ENCODE data around the gene TMEM45B. TPM values are rescaled to one million over a fixed set of nuclear protein-coding genes. Genes with fewer than 3 reads are reported as not detected.

Gene TMEM45B
- total and polyA plus RNA-seq, 2 experiments from 2014 or later: 0.11 to 0.38 TPM

GRCh38 chr11:129795089-129795488 is 20.6 kb upstream of the TMEM45B start:
- DNase-seq (ENCODE audit: low spot score) (no peak), ATAC-seq (no peak)
- Histone ChIP-seq H3K27ac (ENCODE audit: low read depth) (no peak overlapping the region), H3F3A (replicated peaks; ENCODE audit: low read depth) (no peaks in the 10 kb centered on the region), H4K20me1 (replicated peaks; ENCODE audit: insufficient read depth) (no peaks in the 10 kb centered on the region), H3K79me2 (replicated peaks; ENCODE audit: insufficient read depth) (no peaks in the 10 kb centered on the region), H3K4me3 (no peak overlapping the region), H3K36me3 (ENCODE audit: insufficient read depth) (peaks cover 3% of the 10 kb centered on the region; the same call in 1 of the 2 replicates), H3K4me1 (ENCODE audit: insufficient read depth) (no peaks in the 10 kb centered on the region), H3K9me2 (ENCODE audit: insufficient read depth) (no peaks in the 10 kb centered on the region), H2AFZ (no peak overlapping the region), H3K4me2 (no peak overlapping the region), H3K27me3 (ENCODE audit: insufficient read depth) (no peaks in the 10 kb centered on the region)
- peaks cover 26% of the 10 kb centered on the region for H3K9me3 Mint-ChIP-seq
- no peak overlapping the region for H3K4me3 Mint-ChIP-seq
- peaks cover 16% of the 10 kb centered on the region for H3K36me3 Mint-ChIP-seq (ENCODE audit: low read depth)
- H3K4me1 Mint-ChIP-seq: no peaks in the 10 kb centered on the region
- H3K27ac Mint-ChIP-seq: no peak overlapping the region
- no peak for TF ChIP-seq POLR2AphosphoS5 (IDR thresholded peaks at IDR 0.05; ENCODE audit: low read depth)
- TF ChIP-seq CTCF (conservative IDR thresholded peaks at IDR 0.05; ENCODE audit: low read depth in 2 of 2): no peak
- TF ChIP-seq CREB1 (CRISPR knock-in tag; IDR thresholded peaks at IDR 0.05; ENCODE audit: low read depth): no peak
- no peak for TF ChIP-seq ETS1 (IDR thresholded peaks at IDR 0.05)
- no peak for TF ChIP-seq ZNF331 (CRISPR knock-in tag; IDR thresholded peaks at IDR 0.05; ENCODE audit: low read depth)
- TF ChIP-seq STAT1 (IDR thresholded peaks at IDR 0.05; ENCODE audit: unreplicated experiment): no peak
- no peak for TF ChIP-seq EZH2phosphoT487 (IDR thresholded peaks at IDR 0.05; ENCODE audit: unreplicated experiment)
- no peak for TF ChIP-seq ZNF462 (CRISPR knock-in tag; IDR thresholded peaks at IDR 0.05)
- TF ChIP-seq NANOG (IDR thresholded peaks at IDR 0.05; ENCODE audit: borderline replicate concordance): no peak
- TF ChIP-seq REST (IDR thresholded peaks at IDR 0.05; ENCODE audit: unreplicated experiment): no peak
- no peak for TF ChIP-seq ZNF114 (CRISPR knock-in tag; IDR thresholded peaks at IDR 0.05)
- peaks cover 4% of the 10 kb centered on the region for H3K27me3 Mint-ChIP-seq (ENCODE audit: insufficient read depth, low read depth, poor library complexity)

All from GM23338 (cell line).